HCT116 (cell line): ENCODE results near the gene SLC25A17. TPM values are rescaled to one million over a fixed set of nuclear protein-coding genes. Genes with fewer than 3 reads are reported as not detected.

Experiments used
- ATAC-seq: fragments of 200-7000 bp; cut with Tn5 transposase; 2 replicates; pipeline ENCODE4 v1.9.1; 2020; ENCODE audit warnings: mild to moderate bottlenecking, moderate library complexity
- BruUV-seq: library from RNA; stranded (reverse); fragments of 400-500 nt; replicated peaks from 2 replicates; lab custom pipeline; 2021; lab: Mats Ljungman, UMichigan
- CTCF ChIA-PET: fragments of 300-600 bp; sonication (Branson Sonifier 250); formaldehyde crosslinking; loops from one replicate; lab custom pipeline; 2021; ENCODE audit warnings: antibody characterized with exemption; lab: Charles Lee
- POLR2A ChIA-PET: fragments of 300-600, 350-600 bp; sonication (Branson Sonifier 250); formaldehyde crosslinking; loops from one replicate; lab custom pipeline; 2021; ENCODE audit warnings: antibody characterized with exemption; lab: Charles Lee
- RAD21 ChIA-PET, 2 experiments: fragments of 300-600 bp; sonication (Branson Sonifier 250); formaldehyde crosslinking; loops; one replicate each; lab custom pipeline; 2023; ENCODE audit warnings: low total read pairs in 2 of 2; ENCODE audit not compliant: uncharacterized antibody in 2 of 2, unreplicated experiment in 2 of 2, low non-redundant PET in 1 of 2; lab: Charles Lee
- DNase-seq: peaks from one replicate; pipeline ENCODE4 v3.0.0-alpha.2; 2010; ENCODE audit warnings: low read depth, low spot score
- H2AFZ ChIP-seq: fragments of 200-600 bp; shearing (Covaris generic), sonication (generic); 2 replicates; pipeline ENCODE4 v1.6.1; 2017; ENCODE audit warnings: low read depth, mixed run types, mixed read lengths, antibody characterized with exemption, low read length; ENCODE audit not compliant: poor library complexity, severe bottlenecking
- H3K27ac ChIP-seq: 2 replicates; pipeline ENCODE4 v1.5.1; 2012; ENCODE audit warnings: low read depth, low read length
- H3K27me3 ChIP-seq: fragments of 200-600 bp; sonication (generic); 2 replicates; pipeline ENCODE4 v1.6.1; 2016; ENCODE audit warnings: mixed run types, low read length, mixed read lengths; ENCODE audit not compliant: insufficient read depth
- H3K36me3 ChIP-seq, 2 experiments: fragments of 200-500 bp in 1 of 2; fragments of 200-600 bp in 1 of 2; sonication (Bioruptor generic) in 1 of 2; sonication (generic) in 1 of 2; 2 replicates each; pipeline versions ENCODE4 v1.5.1 to v1.6.1; 2014 to 2016; ENCODE audit warnings: low read length in 2 of 2, inconsistent platforms in 1 of 2, mixed read lengths in 1 of 2, mixed run types in 1 of 2; ENCODE audit not compliant: insufficient read depth in 2 of 2, control insufficient read depth in 1 of 2
- H3K4me1 ChIP-seq, 2 experiments: fragments of 200-600 bp in 1 of 2; sonication (generic) in 1 of 2; 2 replicates each; pipeline versions ENCODE4 v1.5.1 to v1.6.1; 2012 to 2017; ENCODE audit warnings: low read length in 2 of 2, inconsistent platforms in 1 of 2, mild to moderate bottlenecking in 1 of 2, mixed read lengths in 1 of 2, mixed run types in 1 of 2, moderate library complexity in 1 of 2; ENCODE audit not compliant: insufficient read depth in 2 of 2, control insufficient read depth in 1 of 2
- H3K4me2 ChIP-seq: fragments of 200-600 bp; sonication (generic); 2 replicates; pipeline ENCODE4 v1.6.1; 2017; ENCODE audit warnings: mixed run types, low read length, mixed read lengths
- H3K4me3 ChIP-seq, 2 experiments: fragments of 200-600 bp in 1 of 2; sonication (generic) in 1 of 2; replicated peaks in 1 of 2; 2 replicates each; pipeline ENCODE4 v1.5.1; 2011 to 2016; ENCODE audit warnings: low read length in 2 of 2, control low read depth in 1 of 2, low read depth in 1 of 2, mild to moderate bottlenecking in 1 of 2, mixed read lengths in 1 of 2, mixed run types in 1 of 2
- H3K79me2 ChIP-seq: fragments of 200-600 bp; sonication (generic); 2 replicates; pipeline ENCODE4 v1.6.1; 2017; ENCODE audit warnings: mild to moderate bottlenecking, mixed run types, low read length, moderate library complexity, mixed read lengths; ENCODE audit not compliant: insufficient read depth
- H3K9ac ChIP-seq: fragments of 200-600 bp; sonication (generic); 2 replicates; pipeline ENCODE4 v1.6.1; 2016; ENCODE audit warnings: low read length, mixed read lengths
- H3K9me2 ChIP-seq: fragments of 200-600 bp; sonication (generic), shearing (Covaris generic); 2 replicates; pipeline ENCODE4 v1.6.1; 2017; ENCODE audit warnings: mixed run types, mild to moderate bottlenecking, moderate library complexity; ENCODE audit not compliant: insufficient read depth
- H3K9me3 ChIP-seq, 2 experiments: fragments of 200-500 bp in 1 of 2; fragments of 200-600 bp in 1 of 2; sonication (Bioruptor generic) in 1 of 2; sonication (generic) in 1 of 2; 2 replicates each; pipeline ENCODE4 v1.6.1; 2014 to 2017; ENCODE audit warnings: low read length in 2 of 2, mixed read lengths in 2 of 2, inconsistent platforms in 1 of 2, low read depth in 1 of 2, mild to moderate bottlenecking in 1 of 2, mixed run types in 1 of 2, moderate library complexity in 1 of 2; ENCODE audit not compliant: control insufficient read depth in 1 of 2, insufficient read depth in 1 of 2
- H4K20me1 ChIP-seq: fragments of 200-600 bp; sonication (generic), shearing (Covaris generic); 2 replicates; pipeline ENCODE4 v1.6.1; 2017; ENCODE audit warnings: mixed run types, mild to moderate bottlenecking, moderate library complexity; ENCODE audit not compliant: insufficient read depth
- ATF3 ChIP-seq: IDR thresholded peaks from 2 replicates; pipeline ENCODE4 v1.6.1; 2012
- CBX3 ChIP-seq: IDR thresholded peaks from 2 replicates; pipeline ENCODE4 v1.6.1; 2012; ENCODE audit warnings: low read depth
- CEBPB ChIP-seq: IDR thresholded peaks from 2 replicates; pipeline ENCODE4 v1.6.1; 2012; ENCODE audit warnings: low read depth
- CTCF ChIP-seq, 3 experiments: fragments of 200-600 bp in 1 of 3; sonication (generic) in 1 of 3; IDR thresholded peaks in 2 of 3; conservative IDR thresholded peaks in 1 of 3; 2 replicates each; pipeline ENCODE4 v1.5.1; 2012 to 2017; ENCODE audit warnings: low read depth in 2 of 3, low read length in 2 of 3, antibody characterized with exemption in 1 of 3, borderline replicate concordance in 1 of 3, control low read depth in 1 of 3, mild to moderate bottlenecking in 1 of 3, mixed read lengths in 1 of 3, mixed run types in 1 of 3, moderate library complexity in 1 of 3; ENCODE audit not compliant: insufficient read depth in 1 of 3
- EGR1 ChIP-seq: IDR thresholded peaks from 2 replicates; pipeline ENCODE4 v1.6.1; 2012; ENCODE audit warnings: low read depth
- FOSL1 ChIP-seq: IDR thresholded peaks from 2 replicates; pipeline ENCODE4 v1.6.1; 2012; ENCODE audit warnings: low read depth
- JUND ChIP-seq: IDR thresholded peaks from 2 replicates; pipeline ENCODE4 v1.6.1; 2012
- MAX ChIP-seq: IDR thresholded peaks from 2 replicates; pipeline ENCODE4 v1.6.1; 2012
- POLR2A ChIP-seq: IDR thresholded peaks from 2 replicates; pipeline ENCODE4 v1.7.0; 2011; ENCODE audit warnings: borderline replicate concordance; ENCODE audit not compliant: insufficient read depth, insufficient read length; ENCODE audit errors: extremely low read depth
- RAD21 ChIP-seq: IDR thresholded peaks from 2 replicates; pipeline ENCODE4 v1.6.1; 2012; ENCODE audit warnings: low read depth, mild to moderate bottlenecking
- SRF ChIP-seq: IDR thresholded peaks from 2 replicates; pipeline ENCODE4 v1.6.1; 2012; ENCODE audit warnings: low read depth
- YY1 ChIP-seq: IDR thresholded peaks from 2 replicates; pipeline ENCODE4 v1.6.1; 2011; ENCODE audit warnings: low read length, low read depth, moderate library complexity, mild to moderate bottlenecking; ENCODE audit not compliant: insufficient replicate concordance; ENCODE audit errors: extremely low read depth
- ZBTB33 ChIP-seq: IDR thresholded peaks from 2 replicates; pipeline ENCODE4 v1.6.1; 2011; ENCODE audit warnings: mild to moderate bottlenecking, low read length, moderate library complexity; ENCODE audit not compliant: insufficient replicate concordance; ENCODE audit errors: extremely low read depth
- ZFX ChIP-seq: fragments of 450-650 bp; IDR thresholded peaks from 2 replicates; pipeline ENCODE4 v1.6.1; 2017
- ZNF274 ChIP-seq: fragments of 200-500 bp; sonication (Bioruptor generic); IDR thresholded peaks from 2 replicates; pipeline ENCODE4 v1.6.1; 2014; ENCODE audit warnings: mild to moderate bottlenecking, low read depth, low read length, inconsistent platforms
- intact Hi-C: fragments of 100-400 bp; cut with micrococcal nuclease; formaldehyde crosslinking; loops from 2 replicates; pipeline ENCODE4 v1.10.0; 2022
- total RNA-seq: library from RNA; stranded (reverse); gene quantifications from one replicate; pipeline ENCODE4 v1.2.1, GENCODE V29; 2021; ENCODE audit not compliant: unreplicated experiment

The SLC25A17 gene
- total RNA-seq, 1 experiment from 2014 or later, result 16.6 TPM

- Histone ChIP-seq H3K36me3 (peaks cover 2 to 16% of the 10 kb centered on the region in 2 experiments; a peak in 2 of 4 replicates), H3K27ac (no peak overlapping the region), H3K9me2 (no peaks in the 10 kb centered on the region), H3K9me3 (no peaks in the 10 kb centered on the region), H3K27me3 (no peaks in the 10 kb centered on the region), H3K4me1 (peaks cover 0 to 5% of the 10 kb centered on the region in 2 experiments; a peak in 1 of 4 replicates), H2AFZ (no peak overlapping the region), H3K79me2 (no peaks in the 10 kb centered on the region), H3K9ac (no peak overlapping the region), H4K20me1 (no peaks in the 10 kb centered on the region), H3K4me3 (no peak overlapping the region), H3K4me2 (no peak overlapping the region)
- ATAC-seq (no peak), DNase-seq (no peak)
- intact Hi-C loops, result no loop called here
- TF ChIP-seq ZNF274 (no peak), MAX (no peak), CTCF (IDR thresholded peaks at IDR 0.05 in 2 of 3, conservative IDR thresholded peaks at IDR 0.05 in 1 of 3; ENCODE audit: borderline replicate concordance in 1 of 3, insufficient read depth in 1 of 3, low read depth in 2 of 3, low read length in 2 of 3) (no peak), CBX3 (no peak), JUND (no peak), SRF (no peak), EGR1 (no peak), YY1 (no peak), ATF3 (no peak), ZBTB33 (no peak), POLR2A (no peak), ZFX (no peak), RAD21 (no peak), FOSL1 (no peak), CEBPB (no peak)
- POLR2A ChIA-PET, result no interaction called here
- BruUV-seq, result no TSS peak
- CTCF ChIA-PET, result no interaction called here
- RAD21 ChIA-PET, result no interaction called here
Observed at GRCh38 chr22:40791241-40791640, 27.9 kb downstream of the SLC25A17 start.
